ENCODE results near the gene PIM1.
"Not testable (repeated sequence)": the region's sequence is repeated elsewhere in the genome, so short reads cannot be mapped to it uniquely, and the experiment has no call there.

The PIM1 gene

GRCh38 chr6:37188962-37189510 is 19.1 kb downstream of the PIM1 start:
- no peak for DNase-seq (ENCODE audit: low read depth in 2 of 2)

- DNase-seq (ENCODE audit: low read depth in 2 of 2): no peak
Measured at GRCh38 chr6:37190159-37190535, 20.2 kb downstream of the PIM1 start.

- no peak for DNase-seq (ENCODE audit: low read depth in 2 of 2)
Measured at GRCh38 chr6:37192666-37193065, 22.7 kb downstream of the PIM1 start.

- not testable (repeated sequence) for DNase-seq (ENCODE audit: low read depth in 2 of 2)
Measured at GRCh38 chr6:37194886-37195285, 24.9 kb downstream of the PIM1 start.

- DNase-seq (ENCODE audit: low read depth in 2 of 2): not testable (repeated sequence)
Measured at GRCh38 chr6:37196451-37196850, 26.5 kb downstream of the PIM1 start.

GRCh38 chr6:37200085-37200484 is 30.1 kb downstream of the PIM1 start:
- DNase-seq (ENCODE audit: low read depth in 2 of 2): no peak

- DNase-seq (ENCODE audit: low read depth in 2 of 2): no peak
Measured at GRCh38 chr6:37201726-37202125, 31.8 kb downstream of the PIM1 start.

- no peak for DNase-seq (ENCODE audit: low read depth in 2 of 2)
Measured at GRCh38 chr6:37202788-37203491, 33.0 kb downstream of the PIM1 start.

GRCh38 chr6:37204014-37204751 is 34.2 kb downstream of the PIM1 start:
- DNase-seq (ENCODE audit: low read depth in 2 of 2): peak; percentile 14 to 16

- DNase-seq (ENCODE audit: low read depth in 2 of 2): no peak
Measured at GRCh38 chr6:37205175-37205996, 35.4 kb downstream of the PIM1 start.

- no peak for DNase-seq (ENCODE audit: low read depth in 2 of 2)
Measured at GRCh38 chr6:37205997-37206340, 36.0 kb downstream of the PIM1 start.

GRCh38 chr6:37206622-37207021 is 36.7 kb downstream of the PIM1 start:
- DNase-seq (ENCODE audit: low read depth in 2 of 2): no peak

- peak; percentile 26 to 32 for DNase-seq (ENCODE audit: low read depth in 2 of 2)
Measured at GRCh38 chr6:37207903-37208456, 38.0 kb downstream of the PIM1 start.

GRCh38 chr6:37208793-37209192 is 38.8 kb downstream of the PIM1 start:
- DNase-seq (ENCODE audit: low read depth in 2 of 2): no peak

- no peak for DNase-seq (ENCODE audit: low read depth in 2 of 2)
Measured at GRCh38 chr6:37209461-37210205, 39.7 kb downstream of the PIM1 start.

GRCh38 chr6:37210313-37210968 is 40.5 kb downstream of the PIM1 start:
- peak; percentile 53 to 63 for DNase-seq (ENCODE audit: low read depth in 2 of 2)

- DNase-seq (ENCODE audit: low read depth in 2 of 2): no peak
Measured at GRCh38 chr6:37212268-37212667, 42.3 kb downstream of the PIM1 start.

GRCh38 chr6:37218061-37218460 is 48.1 kb downstream of the PIM1 start:
- DNase-seq (ENCODE audit: low read depth in 2 of 2): no peak

- DNase-seq (ENCODE audit: low read depth in 2 of 2): no peak
Measured at GRCh38 chr6:37218511-37218910, 48.6 kb downstream of the PIM1 start.

GRCh38 chr6:37221585-37222124 is 51.7 kb downstream of the PIM1 start:
- no peak for DNase-seq (ENCODE audit: low read depth in 2 of 2)

Data from fibroblast of skin of left biceps (primary cell).